GM12878 (cell line): Measurements from ENCODE around the gene RIT2. TPM values are rescaled to one million over a fixed set of nuclear protein-coding genes. Genes with fewer than 3 reads are reported as not detected.

ENCODE experiments used
- ATAC-seq: fragments of 200-7000 bp; cut with Tn5 transposase; 3 replicates; pipeline ENCODE4 v1.9.1; 2020; ENCODE audit warnings: mild to moderate bottlenecking, moderate library complexity
- BruUV-seq: library from RNA; stranded (reverse); fragments of 400-500 nt; replicated peaks from 2 replicates; lab custom pipeline; 2021; lab: Mats Ljungman, UMichigan
- CTCF ChIA-PET: fragments of 300-600 bp; sonication (Branson Sonifier 250); formaldehyde crosslinking; extraction: SDS; loops from one replicate; lab custom pipeline; 2021; ENCODE audit warnings: inconsistent platforms; lab: Yijun Ruan, JAX
- POLR2A ChIA-PET: fragments of 350-600 bp; formaldehyde crosslinking; extraction: SDS; loops from one replicate; lab custom pipeline; 2021; ENCODE audit warnings: inconsistent platforms; lab: Charles Lee
- RAD21 ChIA-PET: fragments of 300-600 bp; sonication (Branson Sonifier 250); formaldehyde crosslinking; loops from one replicate; lab custom pipeline; 2023; ENCODE audit warnings: antibody characterized with exemption; ENCODE audit not compliant: unreplicated experiment; lab: Charles Lee
- SMC1A ChIA-PET: fragments of 300-600 bp; sonication (Branson Sonifier 250); formaldehyde crosslinking; loops from one replicate; lab custom pipeline; 2023; ENCODE audit not compliant: unreplicated experiment, uncharacterized antibody; lab: Charles Lee
- DNase-seq: peaks from one replicate; pipeline ENCODE4 v3.0.0-alpha.2; 2011; ENCODE audit warnings: low read depth, low spot score
- FAIRE-seq: peaks from 3 replicates; lab custom pipeline; 2011; peaks lifted over from hg19 to GRCh38; lab: Jason Lieb, UNC
- H2AFZ ChIP-seq: 2 replicates; pipeline ENCODE4 v1.6.0; 2011; ENCODE audit warnings: low read depth, low read length, control low read depth; ENCODE audit not compliant: control insufficient read depth
- H3K27ac ChIP-seq: 2 replicates; pipeline ENCODE4 v1.5.1; 2011; ENCODE audit warnings: control low read depth; ENCODE audit not compliant: control insufficient read depth, insufficient read depth
- H3K27me3 ChIP-seq, 2 experiments: replicated peaks in 1 of 2; 2 replicates each; pipeline versions ENCODE4 v1.6.0 to v1.6.1; 2011; ENCODE audit warnings: low read length in 1 of 2; ENCODE audit not compliant: control insufficient read depth in 2 of 2, insufficient read depth in 2 of 2
- H3K36me3 ChIP-seq, 2 experiments: 2 replicates each; pipeline ENCODE4 v1.5.1; 2011; ENCODE audit warnings: low read length in 1 of 2; ENCODE audit not compliant: control insufficient read depth in 2 of 2, insufficient read depth in 2 of 2
- H3K4me1 ChIP-seq: 2 replicates; pipeline ENCODE4 v1.6.1; 2011; ENCODE audit warnings: mild to moderate bottlenecking, low read length, moderate library complexity, mixed read lengths; ENCODE audit not compliant: control insufficient read depth, insufficient read depth
- H3K4me2 ChIP-seq: 2 replicates; pipeline ENCODE4 v1.6.0; 2011; ENCODE audit warnings: control low read depth; ENCODE audit not compliant: control insufficient read depth, insufficient read depth
- H3K4me3 ChIP-seq: fragments of 200-600 bp; sonication (generic); 2 replicates; pipeline ENCODE4 v1.5.1; 2016
- H3K79me2 ChIP-seq: 2 replicates; pipeline ENCODE4 v1.6.0; 2011; ENCODE audit warnings: low read length; ENCODE audit not compliant: control insufficient read depth, insufficient read depth
- H3K9ac ChIP-seq: 2 replicates; pipeline ENCODE4 v1.8.0; 2011; ENCODE audit warnings: low read length, control low read depth, mixed read lengths; ENCODE audit not compliant: control insufficient read depth, insufficient read depth
- H3K9me3 ChIP-seq: replicated peaks from 3 replicates; pipeline ENCODE4 v1.5.1; 2011; ENCODE audit warnings: mild to moderate bottlenecking, low read length; ENCODE audit not compliant: control insufficient read depth, insufficient read depth
- H4K20me1 ChIP-seq: 2 replicates; pipeline ENCODE4 v1.6.0; 2011; ENCODE audit not compliant: control insufficient read depth, insufficient read depth
- CBX3 ChIP-seq: fragments of 200-600 bp; sonication (generic); IDR thresholded peaks from 2 replicates; pipeline ENCODE4 v1.6.1; 2016; ENCODE audit warnings: low read depth, borderline replicate concordance
- DPF2 ChIP-seq: fragments of 450-650 bp; IDR thresholded peaks from 2 replicates; pipeline ENCODE4 v1.6.1; 2017; ENCODE audit warnings: mild to moderate bottlenecking
- JUNB ChIP-seq: IDR thresholded peaks from 2 replicates; pipeline ENCODE4 v1.6.1; 2016; ENCODE audit warnings: antibody characterized with exemption, mild to moderate bottlenecking
- SPI1 ChIP-seq: IDR thresholded peaks from 2 replicates; pipeline ENCODE4 v1.6.1; 2011; ENCODE audit warnings: low read depth, mild to moderate bottlenecking, low read length, moderate library complexity, borderline replicate concordance; ENCODE audit not compliant: insufficient read depth
- ZZZ3 ChIP-seq: IDR thresholded peaks from 2 replicates; pipeline ENCODE4 v1.6.1; 2011; ENCODE audit warnings: low read depth; ENCODE audit not compliant: control insufficient read depth, insufficient read length
- in situ Hi-C: fragments of 300-500 bp; cut with MboI; formaldehyde crosslinking; loops from 9 replicates; pipeline ENCODE4 v1.14.3; 2018; ENCODE audit warnings: mixed read lengths
- intact Hi-C: fragments of 100-400 bp; cut with micrococcal nuclease; formaldehyde crosslinking; loops from one replicate; pipeline ENCODE4 v1.14.2; 2022; ENCODE audit not compliant: unreplicated experiment
- polyA plus RNA-seq, 11 experiments: library from polyadenylated mRNA; depleted of rRNA in 4 of 11; unstranded in 6 of 11; stranded (reverse) in 5 of 11; fragments of >200 nt; fragmentation: Nextera tagmentation in 4 of 11; fragmentation: Illumina TruSeq in 1 of 11; extraction: Ambion mirVana in 4 of 11; extraction: Trizol in 1 of 11; gene quantifications; 1 replicate in 1 of 11; 2 replicates in 10 of 11; pipeline versions ENCODE4 v1.2.1 to v1.2.3, GENCODE V29; 2011 to 2016; ENCODE audit warnings: inconsistent platforms in 2 of 11, missing spikeins in 2 of 11, low read depth in 1 of 11
- total RNA-seq, 4 experiments: library from RNA; depleted of rRNA in 3 of 4; stranded (reverse); fragments of >200 nt in 3 of 4; fragmentation: Illumina TruSeq in 1 of 4; extraction: Trizol in 1 of 4; gene quantifications; 2 replicates each; pipeline versions ENCODE4 v1.2.1 to v1.2.3, GENCODE V29; 2013 to 2021
- TF ChIP-seq, protein P1 (sequence below): fragments of 450-650 bp; IDR thresholded peaks from 2 replicates; pipeline ENCODE4 v1.6.1; 2018; ENCODE audit warnings: borderline replicate concordance, mild to moderate bottlenecking; ENCODE audit not compliant: partially characterized antibody
- TF ChIP-seq, protein P2 (sequence below): IDR thresholded peaks from 2 replicates; pipeline ENCODE4 v1.6.1; 2012; ENCODE audit warnings: low read depth, low read length, improper control_type of control experiment
- TF ChIP-seq, protein P3 (sequence below): fragments of 450-650 bp; IDR thresholded peaks from 2 replicates; pipeline ENCODE4 v1.6.1; 2017; ENCODE audit warnings: low read depth, mild to moderate bottlenecking, moderate library complexity
- TF ChIP-seq, protein P4 (sequence below): IDR thresholded peaks from 2 replicates; pipeline ENCODE4 v1.6.1; 2012; ENCODE audit warnings: low read depth, low read length, improper control_type of control experiment
- TF ChIP-seq, protein P5 (sequence below): fragments of 450-650 bp; conservative IDR thresholded peaks from 2 replicates; pipeline ENCODE4 v1.6.1; 2017; ENCODE audit warnings: mild to moderate bottlenecking, moderate library complexity
- TF ChIP-seq, protein P6 (sequence below): fragments of 450-650 bp; IDR thresholded peaks from 2 replicates; pipeline ENCODE4 v1.6.1; 2016; ENCODE audit warnings: mild to moderate bottlenecking

The RIT2 gene
- total and polyA plus RNA-seq, 10 of the 15 experiments (the other 5 are each of a cell fraction or from before 2014, with no cell fraction given), result not detected

DNA sequence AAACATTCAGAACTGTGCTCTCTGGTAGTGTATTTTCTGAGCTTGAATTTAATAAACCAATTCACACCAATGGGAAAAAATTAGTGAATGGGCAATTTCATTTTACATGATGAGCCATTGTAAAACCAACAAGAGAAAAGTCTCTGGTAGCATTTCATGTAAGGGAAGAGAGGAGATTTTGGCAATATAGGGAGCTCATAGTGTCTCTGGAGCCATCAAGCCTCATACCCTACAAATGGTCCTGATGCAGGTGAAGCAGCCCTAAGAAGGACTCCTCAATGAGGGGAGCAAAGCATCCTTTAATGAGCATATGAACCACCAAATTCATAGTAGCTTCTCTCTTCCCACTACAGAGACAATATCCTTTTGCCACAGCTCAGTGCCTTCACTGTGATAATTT is 373.0 kb downstream of the RIT2 start:
- Histone ChIP-seq H3K4me2 (no peak overlapping the region), H3K9ac (no peak overlapping the region), H3K36me3 (no peaks in the 10 kb centered on the region), H3K9me3 (no peaks in the 10 kb centered on the region), H3K27me3 (no peaks in the 10 kb centered on the region), H3K4me3 (no peak overlapping the region), H2AFZ (no peak overlapping the region), H3K4me1 (no peaks in the 10 kb centered on the region), H3K27ac (no peak overlapping the region), H4K20me1 (no peaks in the 10 kb centered on the region), H3K79me2 (no peaks in the 10 kb centered on the region)
- CTCF ChIA-PET, result no interaction called here
- SMC1A ChIA-PET, result interaction anchor here (1.1 to 1.6 kb wide), 2 partner anchors 9 to 417 kb away, joined by 4 to 5 read pairs; no protein-coding TSS in a partner anchor
- no peak for FAIRE-seq
- in situ Hi-C loops (no loop called here), intact Hi-C loops (no loop called here)
- no TSS peak for BruUV-seq
- no peak for DNase-seq
- TF ChIP-seq, protein P1, sequence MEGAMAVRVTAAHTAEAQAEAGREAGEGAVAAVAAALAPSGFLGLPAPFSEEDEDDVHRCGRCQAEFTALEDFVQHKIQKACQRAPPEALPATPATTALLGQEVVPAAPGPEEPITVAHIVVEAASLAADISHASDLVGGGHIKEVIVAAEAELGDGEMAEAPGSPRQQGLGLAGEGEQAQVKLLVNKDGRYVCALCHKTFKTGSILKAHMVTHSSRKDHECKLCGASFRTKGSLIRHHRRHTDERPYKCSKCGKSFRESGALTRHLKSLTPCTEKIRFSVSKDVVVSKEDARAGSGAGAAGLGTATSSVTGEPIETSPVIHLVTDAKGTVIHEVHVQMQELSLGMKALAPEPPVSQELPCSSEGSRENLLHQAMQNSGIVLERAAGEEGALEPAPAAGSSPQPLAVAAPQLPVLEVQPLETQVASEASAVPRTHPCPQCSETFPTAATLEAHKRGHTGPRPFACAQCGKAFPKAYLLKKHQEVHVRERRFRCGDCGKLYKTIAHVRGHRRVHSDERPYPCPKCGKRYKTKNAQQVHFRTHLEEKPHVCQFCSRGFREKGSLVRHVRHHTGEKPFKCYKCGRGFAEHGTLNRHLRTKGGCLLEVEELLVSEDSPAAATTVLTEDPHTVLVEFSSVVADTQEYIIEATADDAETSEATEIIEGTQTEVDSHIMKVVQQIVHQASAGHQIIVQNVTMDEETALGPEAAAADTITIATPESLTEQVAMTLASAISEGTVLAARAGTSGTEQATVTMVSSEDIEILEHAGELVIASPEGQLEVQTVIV, result no peak
- TF ChIP-seq ZZZ3 (no peak), DPF2 (no peak), CBX3 (no peak), SPI1 (no peak), JUNB (no peak)
- TF ChIP-seq, protein P2, sequence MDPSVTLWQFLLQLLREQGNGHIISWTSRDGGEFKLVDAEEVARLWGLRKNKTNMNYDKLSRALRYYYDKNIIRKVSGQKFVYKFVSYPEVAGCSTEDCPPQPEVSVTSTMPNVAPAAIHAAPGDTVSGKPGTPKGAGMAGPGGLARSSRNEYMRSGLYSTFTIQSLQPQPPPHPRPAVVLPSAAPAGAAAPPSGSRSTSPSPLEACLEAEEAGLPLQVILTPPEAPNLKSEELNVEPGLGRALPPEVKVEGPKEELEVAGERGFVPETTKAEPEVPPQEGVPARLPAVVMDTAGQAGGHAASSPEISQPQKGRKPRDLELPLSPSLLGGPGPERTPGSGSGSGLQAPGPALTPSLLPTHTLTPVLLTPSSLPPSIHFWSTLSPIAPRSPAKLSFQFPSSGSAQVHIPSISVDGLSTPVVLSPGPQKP, result no peak
- TF ChIP-seq, protein P3, sequence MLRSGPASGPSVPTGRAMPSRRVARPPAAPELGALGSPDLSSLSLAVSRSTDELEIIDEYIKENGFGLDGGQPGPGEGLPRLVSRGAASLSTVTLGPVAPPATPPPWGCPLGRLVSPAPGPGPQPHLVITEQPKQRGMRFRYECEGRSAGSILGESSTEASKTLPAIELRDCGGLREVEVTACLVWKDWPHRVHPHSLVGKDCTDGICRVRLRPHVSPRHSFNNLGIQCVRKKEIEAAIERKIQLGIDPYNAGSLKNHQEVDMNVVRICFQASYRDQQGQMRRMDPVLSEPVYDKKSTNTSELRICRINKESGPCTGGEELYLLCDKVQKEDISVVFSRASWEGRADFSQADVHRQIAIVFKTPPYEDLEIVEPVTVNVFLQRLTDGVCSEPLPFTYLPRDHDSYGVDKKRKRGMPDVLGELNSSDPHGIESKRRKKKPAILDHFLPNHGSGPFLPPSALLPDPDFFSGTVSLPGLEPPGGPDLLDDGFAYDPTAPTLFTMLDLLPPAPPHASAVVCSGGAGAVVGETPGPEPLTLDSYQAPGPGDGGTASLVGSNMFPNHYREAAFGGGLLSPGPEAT, result no peak
- TF ChIP-seq, protein P4, sequence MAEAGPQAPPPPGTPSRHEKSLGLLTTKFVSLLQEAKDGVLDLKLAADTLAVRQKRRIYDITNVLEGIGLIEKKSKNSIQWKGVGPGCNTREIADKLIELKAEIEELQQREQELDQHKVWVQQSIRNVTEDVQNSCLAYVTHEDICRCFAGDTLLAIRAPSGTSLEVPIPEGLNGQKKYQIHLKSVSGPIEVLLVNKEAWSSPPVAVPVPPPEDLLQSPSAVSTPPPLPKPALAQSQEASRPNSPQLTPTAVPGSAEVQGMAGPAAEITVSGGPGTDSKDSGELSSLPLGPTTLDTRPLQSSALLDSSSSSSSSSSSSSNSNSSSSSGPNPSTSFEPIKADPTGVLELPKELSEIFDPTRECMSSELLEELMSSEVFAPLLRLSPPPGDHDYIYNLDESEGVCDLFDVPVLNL, result no peak
- TF ChIP-seq, protein P5, sequence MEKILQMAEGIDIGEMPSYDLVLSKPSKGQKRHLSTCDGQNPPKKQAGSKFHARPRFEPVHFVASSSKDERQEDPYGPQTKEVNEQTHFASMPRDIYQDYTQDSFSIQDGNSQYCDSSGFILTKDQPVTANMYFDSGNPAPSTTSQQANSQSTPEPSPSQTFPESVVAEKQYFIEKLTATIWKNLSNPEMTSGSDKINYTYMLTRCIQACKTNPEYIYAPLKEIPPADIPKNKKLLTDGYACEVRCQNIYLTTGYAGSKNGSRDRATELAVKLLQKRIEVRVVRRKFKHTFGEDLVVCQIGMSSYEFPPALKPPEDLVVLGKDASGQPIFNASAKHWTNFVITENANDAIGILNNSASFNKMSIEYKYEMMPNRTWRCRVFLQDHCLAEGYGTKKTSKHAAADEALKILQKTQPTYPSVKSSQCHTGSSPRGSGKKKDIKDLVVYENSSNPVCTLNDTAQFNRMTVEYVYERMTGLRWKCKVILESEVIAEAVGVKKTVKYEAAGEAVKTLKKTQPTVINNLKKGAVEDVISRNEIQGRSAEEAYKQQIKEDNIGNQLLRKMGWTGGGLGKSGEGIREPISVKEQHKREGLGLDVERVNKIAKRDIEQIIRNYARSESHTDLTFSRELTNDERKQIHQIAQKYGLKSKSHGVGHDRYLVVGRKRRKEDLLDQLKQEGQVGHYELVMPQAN, result no peak
- TF ChIP-seq, protein P6, sequence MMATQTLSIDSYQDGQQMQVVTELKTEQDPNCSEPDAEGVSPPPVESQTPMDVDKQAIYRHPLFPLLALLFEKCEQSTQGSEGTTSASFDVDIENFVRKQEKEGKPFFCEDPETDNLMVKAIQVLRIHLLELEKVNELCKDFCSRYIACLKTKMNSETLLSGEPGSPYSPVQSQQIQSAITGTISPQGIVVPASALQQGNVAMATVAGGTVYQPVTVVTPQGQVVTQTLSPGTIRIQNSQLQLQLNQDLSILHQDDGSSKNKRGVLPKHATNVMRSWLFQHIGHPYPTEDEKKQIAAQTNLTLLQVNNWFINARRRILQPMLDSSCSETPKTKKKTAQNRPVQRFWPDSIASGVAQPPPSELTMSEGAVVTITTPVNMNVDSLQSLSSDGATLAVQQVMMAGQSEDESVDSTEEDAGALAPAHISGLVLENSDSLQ, result no peak
- POLR2A ChIA-PET, result no interaction called here
- RAD21 ChIA-PET, result interaction anchor here (1.7 kb wide), 1 partner anchor 31 kb away, joined by 3 read pairs; no protein-coding TSS in a partner anchor
- ATAC-seq, result no peak
